IMR-90 (cell line): Measurements from ENCODE around the gene ZSCAN29. TPM values are rescaled to one million over a fixed set of nuclear protein-coding genes. Genes with fewer than 3 reads are reported as not detected.

Experiments
- ATAC-seq: fragments of 200-7000 bp; cut with Tn5 transposase; 2 replicates; pipeline ENCODE4 v1.9.1; 2020; ENCODE audit warnings: low read depth, mild to moderate bottlenecking, moderate library complexity
- BruUV-seq: library from RNA; stranded (reverse); fragments of 400-500 nt; replicated peaks from 2 replicates; lab custom pipeline; 2021; lab: Mats Ljungman, UMichigan
- CTCF ChIA-PET: fragments of 300-600 bp; formaldehyde crosslinking; extraction: SDS; loops from one replicate; lab custom pipeline; 2021; ENCODE audit warnings: antibody characterized with exemption; lab: Yijun Ruan, JAX
- POLR2A ChIA-PET: fragments of 300-600 bp; sonication (Branson Sonifier 250); formaldehyde crosslinking; loops from one replicate; lab custom pipeline; 2022; ENCODE audit warnings: antibody characterized with exemption; ENCODE audit not compliant: unreplicated experiment; lab: Charles Lee
- DNase-seq: peaks from one replicate; pipeline ENCODE4 v3.0.0; 2013
- H2AFZ ChIP-seq: replicated peaks from 2 replicates; pipeline ENCODE3; 2013; ENCODE audit warnings: low read length, mild to moderate bottlenecking; ENCODE audit not compliant: poor library complexity
- H2AK5ac ChIP-seq: 2 replicates; pipeline ENCODE4 v1.6.1; 2013; ENCODE audit warnings: low read depth, low read length, inconsistent platforms
- H2AK9ac ChIP-seq: replicated peaks from 2 replicates; pipeline ENCODE3; 2013; ENCODE audit warnings: mild to moderate bottlenecking, low read depth, low read length, moderate library complexity; ENCODE audit not compliant: poor library complexity
- H2BK120ac ChIP-seq: 2 replicates; pipeline ENCODE4 v1.6.1; 2013; ENCODE audit warnings: low read depth, low read length, inconsistent platforms
- H2BK15ac ChIP-seq: 3 replicates; pipeline ENCODE4 v1.6.1; 2013; ENCODE audit warnings: low read depth, low read length, inconsistent platforms
- H2BK20ac ChIP-seq: 2 replicates; pipeline ENCODE4 v1.6.1; 2013; ENCODE audit warnings: low read depth, mild to moderate bottlenecking, inconsistent platforms, low read length, moderate library complexity
- H2BK5ac ChIP-seq: 2 replicates; pipeline ENCODE4 v1.6.1; 2013; ENCODE audit warnings: mild to moderate bottlenecking, low read depth, low read length, inconsistent platforms; ENCODE audit not compliant: poor library complexity, severe bottlenecking
- H3K14ac ChIP-seq: replicated peaks from 2 replicates; pipeline ENCODE4 v1.6.1; 2013; ENCODE audit warnings: low read depth, low read length, inconsistent platforms
- H3K18ac ChIP-seq: 2 replicates; pipeline ENCODE4 v1.6.1; 2013; ENCODE audit warnings: low read depth, low read length, control low read depth
- H3K23ac ChIP-seq: 2 replicates; pipeline ENCODE4 v1.6.1; 2013; ENCODE audit warnings: low read depth, low read length, inconsistent platforms
- H3K27ac ChIP-seq: 2 replicates; pipeline ENCODE4 v1.5.1; 2013; ENCODE audit warnings: mild to moderate bottlenecking, control low read depth, low read length; ENCODE audit not compliant: insufficient read depth
- H3K27me3 ChIP-seq: 2 replicates; pipeline ENCODE4 v1.6.1; 2013; ENCODE audit warnings: low read length; ENCODE audit not compliant: control insufficient read depth, insufficient read depth
- H3K36me3 ChIP-seq: 2 replicates; pipeline ENCODE4 v1.6.1; 2013; ENCODE audit warnings: low read length, mixed read lengths; ENCODE audit not compliant: control insufficient read depth, insufficient read depth
- H3K4ac ChIP-seq: 2 replicates; pipeline ENCODE4 v1.6.1; 2013; ENCODE audit warnings: low read depth, low read length, inconsistent platforms
- H3K4me1 ChIP-seq: 2 replicates; pipeline ENCODE4 v1.6.1; 2013; ENCODE audit warnings: low read length, mixed read lengths; ENCODE audit not compliant: control insufficient read depth, insufficient read depth
- H3K4me2 ChIP-seq: 2 replicates; pipeline ENCODE4 v1.6.1; 2013; ENCODE audit warnings: low read depth, mild to moderate bottlenecking, control low read depth, low read length, moderate library complexity
- H3K4me3 ChIP-seq: 2 replicates; pipeline ENCODE4 v1.5.1; 2013; ENCODE audit warnings: low read depth, mild to moderate bottlenecking, control low read depth, low read length, moderate library complexity; ENCODE audit not compliant: insufficient read depth
- H3K56ac ChIP-seq: 2 replicates; pipeline ENCODE4 v1.6.1; 2013; ENCODE audit warnings: low read length, inconsistent platforms; ENCODE audit not compliant: insufficient read depth; ENCODE audit errors: extremely low read depth
- H3K79me1 ChIP-seq, 2 experiments: 2 replicates each; pipeline ENCODE4 v1.6.1; 2013; ENCODE audit warnings: low read length in 2 of 2, inconsistent platforms in 1 of 2, low read depth in 1 of 2
- H3K9ac ChIP-seq: 2 replicates; pipeline ENCODE4 v1.6.1; 2013; ENCODE audit warnings: low read depth, low read length, control low read depth
- H3K9me1 ChIP-seq: 2 replicates; pipeline ENCODE4 v1.6.1; 2013; ENCODE audit warnings: low read length, inconsistent platforms; ENCODE audit not compliant: insufficient read depth
- H3K9me3 ChIP-seq: 2 replicates; pipeline ENCODE4 v1.6.1; 2013; ENCODE audit warnings: low read length; ENCODE audit not compliant: control insufficient read depth, insufficient read depth
- H4K20me1 ChIP-seq: 2 replicates; pipeline ENCODE4 v1.6.1; 2013; ENCODE audit warnings: low read length, inconsistent platforms; ENCODE audit not compliant: insufficient read depth
- H4K5ac ChIP-seq: 2 replicates; pipeline ENCODE4 v1.6.1; 2013; ENCODE audit warnings: mild to moderate bottlenecking, low read depth, low read length, control low read depth
- H4K8ac ChIP-seq, 2 experiments: 2 replicates each; pipeline ENCODE4 v1.6.1; 2013; ENCODE audit warnings: low read depth in 2 of 2, low read length in 2 of 2, control low read depth in 1 of 2, inconsistent platforms in 1 of 2
- H4K91ac ChIP-seq: 2 replicates; pipeline ENCODE4 v1.6.1; 2013; ENCODE audit warnings: low read depth, low read length, inconsistent platforms; ENCODE audit not compliant: insufficient read depth
- ELK1 ChIP-seq: fragments of 150-350 bp; IDR thresholded peaks from 2 replicates; pipeline ENCODE4 v1.6.1; 2016; ENCODE audit warnings: low read depth, mild to moderate bottlenecking, low read length, moderate library complexity, borderline replicate concordance
- MXI1 ChIP-seq: IDR thresholded peaks from 2 replicates; pipeline ENCODE4 v1.6.1; 2012; ENCODE audit warnings: low read depth, mild to moderate bottlenecking, low read length, moderate library complexity, borderline replicate concordance
- POLR2A ChIP-seq: IDR thresholded peaks from 2 replicates; pipeline ENCODE4 v1.6.1; 2012; ENCODE audit warnings: mild to moderate bottlenecking, low read depth, low read length
- RAD21 ChIP-seq: IDR thresholded peaks from 2 replicates; pipeline ENCODE4 v1.6.1; 2012; ENCODE audit warnings: low read length, improper control_type of control experiment
- SMC3 ChIP-seq: fragments of 150-350 bp; IDR thresholded peaks from 2 replicates; pipeline ENCODE4 v1.6.1; 2016; ENCODE audit warnings: low read depth, mild to moderate bottlenecking, antibody characterized with exemption, low read length, moderate library complexity
- WGBS, 2 experiments: methylation state at CpG; one replicate each; pipeline versions ENCODE4 v1.1.5 to v1.1.7; 2013; ENCODE audit warnings: missing lambda C conversion rate in 2 of 2; ENCODE audit not compliant: insufficient read length in 1 of 2; ENCODE audit errors: extremely low coverage in 2 of 2; 5-methylcytosine and 5-hydroxymethylcytosine counted together
- dilution Hi-C: fragments of 300-500 bp; cut with HindIII; formaldehyde crosslinking; loops from one replicate; pipeline ENCODE4 v1.14.3; 2018; ENCODE audit warnings: low sequenced_read_pairs; ENCODE audit not compliant: unreplicated experiment
- in situ Hi-C: fragments of 300-500 bp; cut with MboI; formaldehyde crosslinking; loops from 3 replicates; pipeline ENCODE4 v1.14.3; 2019; ENCODE audit warnings: low sequenced_read_pairs, inconsistent platforms, mixed read lengths
- intact Hi-C: fragments of 100-400 bp; cut with micrococcal nuclease; formaldehyde crosslinking; loops from 2 replicates; pipeline ENCODE4 v1.10.0; 2022
- polyA plus RNA-seq, 3 experiments: library from polyadenylated mRNA; depleted of rRNA; stranded (reverse); fragments of >200 nt; gene quantifications; 2 replicates each; pipeline ENCODE4 v1.2.3, GENCODE V29; 2012; ENCODE audit warnings: low replicate concordance in 1 of 3
- total RNA-seq: library from RNA; depleted of rRNA; stranded (reverse); fragments of >200 nt; gene quantifications from 2 replicates; pipeline ENCODE4 v1.2.3, GENCODE V29; 2012
- TF ChIP-seq, protein P1 (sequence below): conservative IDR thresholded peaks from 2 replicates; pipeline ENCODE4 v1.5.1; 2012; ENCODE audit warnings: mild to moderate bottlenecking, low read depth, low read length, improper control_type of control experiment

ZSCAN29 gene
- total and polyA plus RNA-seq, 2 of the 4 experiments (the other 2 are of a cell fraction): 6.8 to 8.6 TPM

- Histone ChIP-seq H3K9me3 (no peaks in the 10 kb centered on the region), H2BK5ac (no peak overlapping the region), H2BK120ac (no peak overlapping the region), H3K27me3 (no peaks in the 10 kb centered on the region), H3K23ac (no peak overlapping the region), H2AK9ac (no peak overlapping the region), H4K5ac (no peak overlapping the region), H3K56ac (no peak overlapping the region), H3K79me1 (peaks cover 9 to 22% of the 10 kb centered on the region in 2 experiments), H3K4me2 (no peak overlapping the region), H3K18ac (no peak overlapping the region), H3K9me1 (no peaks in the 10 kb centered on the region), H2AFZ (no peak overlapping the region), H2BK15ac (no peak overlapping the region), H2BK20ac (no peak overlapping the region), H3K36me3 (peaks cover 7% of the 10 kb centered on the region), H3K4me1 (no peaks in the 10 kb centered on the region), H4K20me1 (no peaks in the 10 kb centered on the region), H2AK5ac (no peak overlapping the region), H3K27ac (no peak overlapping the region), H3K9ac (no peak overlapping the region), H4K8ac (no peak overlapping the region), H3K14ac (no peak overlapping the region), H3K4me3 (no peak overlapping the region), H3K4ac (no peak overlapping the region), H4K91ac (no peak overlapping the region)
- dilution Hi-C loops: no loop called here
- no TSS peak for BruUV-seq
- TF ChIP-seq MXI1: no peak
- no peak for TF ChIP-seq ELK1
- TF ChIP-seq SMC3: peak; percentile 23; the same call in 1 of the 2 replicates
- TF ChIP-seq POLR2A: no peak
- TF ChIP-seq RAD21: peak; percentile 24; the same call in 1 of the 2 replicates
- TF ChIP-seq, protein P1, sequence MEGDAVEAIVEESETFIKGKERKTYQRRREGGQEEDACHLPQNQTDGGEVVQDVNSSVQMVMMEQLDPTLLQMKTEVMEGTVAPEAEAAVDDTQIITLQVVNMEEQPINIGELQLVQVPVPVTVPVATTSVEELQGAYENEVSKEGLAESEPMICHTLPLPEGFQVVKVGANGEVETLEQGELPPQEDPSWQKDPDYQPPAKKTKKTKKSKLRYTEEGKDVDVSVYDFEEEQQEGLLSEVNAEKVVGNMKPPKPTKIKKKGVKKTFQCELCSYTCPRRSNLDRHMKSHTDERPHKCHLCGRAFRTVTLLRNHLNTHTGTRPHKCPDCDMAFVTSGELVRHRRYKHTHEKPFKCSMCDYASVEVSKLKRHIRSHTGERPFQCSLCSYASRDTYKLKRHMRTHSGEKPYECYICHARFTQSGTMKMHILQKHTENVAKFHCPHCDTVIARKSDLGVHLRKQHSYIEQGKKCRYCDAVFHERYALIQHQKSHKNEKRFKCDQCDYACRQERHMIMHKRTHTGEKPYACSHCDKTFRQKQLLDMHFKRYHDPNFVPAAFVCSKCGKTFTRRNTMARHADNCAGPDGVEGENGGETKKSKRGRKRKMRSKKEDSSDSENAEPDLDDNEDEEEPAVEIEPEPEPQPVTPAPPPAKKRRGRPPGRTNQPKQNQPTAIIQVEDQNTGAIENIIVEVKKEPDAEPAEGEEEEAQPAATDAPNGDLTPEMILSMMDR: peak; percentile 64
- POLR2A ChIA-PET: no interaction called here
- CTCF ChIA-PET: interaction anchor here (0.5 to 1.0 kb wide), 5 partner anchors 10 to 383 kb away, joined by 3 to 5 read pairs (median 4); no protein-coding TSS in a partner anchor
- peak; percentile 39 for DNase-seq
- peak; percentile 74 for ATAC-seq
- in situ Hi-C loops: no loop called here
- intact Hi-C loops: no loop called here
- WGBS, 2 experiments: 100% methylated on average over 1 of the region's 13 CpGs; no CpG with 5 or more reads in 1 of the 2 experiments
Observed at GRCh38 chr15:43376017-43376705, 5.3 kb upstream of the ZSCAN29 start.
